ENCODE measurements around the gene EXOC3.

DNA sequence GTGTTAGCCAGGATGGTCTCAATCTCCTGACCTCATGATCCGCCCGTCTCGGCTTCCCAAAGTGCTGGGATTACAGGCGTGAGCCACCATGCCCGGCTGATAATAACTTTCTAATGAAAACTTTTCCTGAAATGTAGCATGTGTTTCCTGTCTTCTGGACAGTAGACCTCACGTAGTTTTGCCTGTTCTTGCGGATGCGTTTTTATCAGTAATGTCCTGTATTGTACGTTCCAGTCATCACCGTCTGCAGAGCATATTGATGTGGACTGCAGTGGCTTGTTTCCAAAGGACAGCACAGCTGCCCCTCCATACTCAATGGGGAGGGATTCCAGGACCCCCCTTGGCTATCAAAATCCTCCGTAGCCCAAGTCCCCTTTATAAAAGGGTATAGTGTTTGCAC is 12.8 kb downstream of the EXOC3 start:
- TF ChIP-seq, protein P1, sequence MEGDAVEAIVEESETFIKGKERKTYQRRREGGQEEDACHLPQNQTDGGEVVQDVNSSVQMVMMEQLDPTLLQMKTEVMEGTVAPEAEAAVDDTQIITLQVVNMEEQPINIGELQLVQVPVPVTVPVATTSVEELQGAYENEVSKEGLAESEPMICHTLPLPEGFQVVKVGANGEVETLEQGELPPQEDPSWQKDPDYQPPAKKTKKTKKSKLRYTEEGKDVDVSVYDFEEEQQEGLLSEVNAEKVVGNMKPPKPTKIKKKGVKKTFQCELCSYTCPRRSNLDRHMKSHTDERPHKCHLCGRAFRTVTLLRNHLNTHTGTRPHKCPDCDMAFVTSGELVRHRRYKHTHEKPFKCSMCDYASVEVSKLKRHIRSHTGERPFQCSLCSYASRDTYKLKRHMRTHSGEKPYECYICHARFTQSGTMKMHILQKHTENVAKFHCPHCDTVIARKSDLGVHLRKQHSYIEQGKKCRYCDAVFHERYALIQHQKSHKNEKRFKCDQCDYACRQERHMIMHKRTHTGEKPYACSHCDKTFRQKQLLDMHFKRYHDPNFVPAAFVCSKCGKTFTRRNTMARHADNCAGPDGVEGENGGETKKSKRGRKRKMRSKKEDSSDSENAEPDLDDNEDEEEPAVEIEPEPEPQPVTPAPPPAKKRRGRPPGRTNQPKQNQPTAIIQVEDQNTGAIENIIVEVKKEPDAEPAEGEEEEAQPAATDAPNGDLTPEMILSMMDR (conservative IDR thresholded peaks at IDR 0.05; ENCODE audit: low read depth, low read length): no peak
- no peak for TF ChIP-seq RFX5 (IDR thresholded peaks at IDR 0.05; ENCODE audit: low read depth, low read length)
- TF ChIP-seq POLR2A (IDR thresholded peaks at IDR 0.05; ENCODE audit: low read depth, low read length): no peak
- TF ChIP-seq NFE2L2 (IDR thresholded peaks at IDR 0.05; ENCODE audit: low read depth, low read length): no peak
- no peak for TF ChIP-seq FOS (IDR thresholded peaks at IDR 0.05; ENCODE audit: low read depth, low read length)
- TF ChIP-seq MXI1 (IDR thresholded peaks at IDR 0.05; ENCODE audit: borderline replicate concordance, low read depth, low read length): no peak
- TF ChIP-seq RAD21 (IDR thresholded peaks at IDR 0.05; ENCODE audit: low read length): no peak
- TF ChIP-seq CEBPB (IDR thresholded peaks at IDR 0.05; ENCODE audit: low read depth, low read length): no peak
- TF ChIP-seq, protein P2, sequence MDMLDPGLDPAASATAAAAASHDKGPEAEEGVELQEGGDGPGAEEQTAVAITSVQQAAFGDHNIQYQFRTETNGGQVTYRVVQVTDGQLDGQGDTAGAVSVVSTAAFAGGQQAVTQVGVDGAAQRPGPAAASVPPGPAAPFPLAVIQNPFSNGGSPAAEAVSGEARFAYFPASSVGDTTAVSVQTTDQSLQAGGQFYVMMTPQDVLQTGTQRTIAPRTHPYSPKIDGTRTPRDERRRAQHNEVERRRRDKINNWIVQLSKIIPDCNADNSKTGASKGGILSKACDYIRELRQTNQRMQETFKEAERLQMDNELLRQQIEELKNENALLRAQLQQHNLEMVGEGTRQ (IDR thresholded peaks at IDR 0.05; ENCODE audit: low read depth, low read length): no peak
